CD14-positive monocyte (primary cell): ENCODE results near the gene GRIN3A. TPM values are rescaled to one million over a fixed set of nuclear protein-coding genes. Genes with fewer than 3 reads are reported as not detected.

Source experiments
- DNase-seq, 3 donors: peaks; one replicate each; pipeline ENCODE4 v3.0.0-alpha.2; 2011 to 2022
- H2AFZ ChIP-seq: 2 replicates; pipeline ENCODE4 v1.6.0; 2012; ENCODE audit warnings: mild to moderate bottlenecking, low read depth, low read length, inconsistent platforms; ENCODE audit not compliant: insufficient read depth, poor library complexity, severe bottlenecking
- H3K27ac ChIP-seq, 2 donors: 1 replicate in 1 of 2; 2 replicates in 1 of 2; pipeline ENCODE4 v1.5.1; 2012 to 2013; ENCODE audit warnings: low read length in 2 of 2, control low read depth in 1 of 2, inconsistent platforms in 1 of 2, low read depth in 1 of 2, mild to moderate bottlenecking in 1 of 2
- H3K27me3 ChIP-seq, 2 donors: one replicate each; pipeline versions ENCODE4 v1.6.0 to v1.6.1; 2011 to 2013; ENCODE audit warnings: low read length in 2 of 2; ENCODE audit not compliant: control insufficient read depth in 2 of 2, insufficient read depth in 2 of 2
- H3K36me3 ChIP-seq, 2 donors: replicated peaks in 1 of 2; 1 replicate in 1 of 2; 2 replicates in 1 of 2; pipeline versions ENCODE4 v1.5.1 to v1.6.1; 2012 to 2013; ENCODE audit warnings: low read length in 2 of 2, control low read depth in 1 of 2, inconsistent platforms in 1 of 2, mild to moderate bottlenecking in 1 of 2; ENCODE audit not compliant: insufficient read depth in 2 of 2, control insufficient read depth in 1 of 2
- H3K4me1 ChIP-seq, 2 donors: 1 replicate in 1 of 2; 2 replicates in 1 of 2; pipeline versions ENCODE4 v1.5.1 to v1.6.1; 2012 to 2013; ENCODE audit warnings: low read length in 2 of 2, control low read depth in 1 of 2, inconsistent platforms in 1 of 2, mild to moderate bottlenecking in 1 of 2, moderate library complexity in 1 of 2; ENCODE audit not compliant: insufficient read depth in 2 of 2, control insufficient read depth in 1 of 2
- H3K4me2 ChIP-seq: replicated peaks from 2 replicates; pipeline ENCODE3; 2012; ENCODE audit warnings: low read length, moderate library complexity, mild to moderate bottlenecking; ENCODE audit not compliant: poor library complexity, severe bottlenecking; ENCODE audit errors: extremely low read depth
- H3K4me3 ChIP-seq, 3 experiments: fragments of 200-600 bp in 1 of 3; sonication (generic) in 1 of 3; replicated peaks in 1 of 3; 1 replicate in 2 of 3; 2 replicates in 1 of 3; pipeline ENCODE4 v1.5.1; 2011 to 2013; ENCODE audit warnings: low read length in 3 of 3, mild to moderate bottlenecking in 3 of 3, control low read depth in 2 of 3, low read depth in 2 of 3, inconsistent platforms in 1 of 3, moderate library complexity in 1 of 3
- H3K79me2 ChIP-seq: 2 replicates; pipeline ENCODE4 v1.6.0; 2012; ENCODE audit warnings: mild to moderate bottlenecking, control low read depth, inconsistent platforms, low read length, moderate library complexity; ENCODE audit not compliant: insufficient read depth
- H3K9ac ChIP-seq: 2 replicates; pipeline ENCODE4 v1.6.0; 2017; ENCODE audit warnings: low read length, mild to moderate bottlenecking; ENCODE audit not compliant: insufficient read depth, poor library complexity, severe bottlenecking
- H3K9me3 ChIP-seq, 2 donors: replicated peaks in 1 of 2; 1 replicate in 1 of 2; 2 replicates in 1 of 2; pipeline versions ENCODE4 v1.5.1 to v1.6.1; 2012 to 2013; ENCODE audit warnings: low read length in 2 of 2, control low read depth in 1 of 2; ENCODE audit not compliant: control insufficient read depth in 1 of 2, insufficient read depth in 1 of 2
- H4K20me1 ChIP-seq: 2 replicates; pipeline ENCODE4 v1.6.0; 2012; ENCODE audit warnings: mild to moderate bottlenecking, low read length, control low read depth, moderate library complexity; ENCODE audit not compliant: insufficient read depth
- H3K27ac Mint-ChIP-seq, 7 donors: one replicate each; pipeline ENCODE4 v1.8.0; 2020; ENCODE audit warnings: mild to moderate bottlenecking in 7 of 7, mixed read lengths in 7 of 7, moderate library complexity in 6 of 7, inconsistent platforms in 2 of 7
- H3K27me3 Mint-ChIP-seq, 3 donors: one replicate each; pipeline ENCODE4 v1.8.0; 2021 to 2022; ENCODE audit warnings: low read depth in 3 of 3, mild to moderate bottlenecking in 3 of 3, mixed read lengths in 3 of 3, moderate library complexity in 3 of 3, inconsistent platforms in 1 of 3
- H3K36me3 Mint-ChIP-seq, 2 donors: one replicate each; pipeline ENCODE4 v1.8.0; 2020; ENCODE audit warnings: mixed read lengths in 2 of 2, inconsistent platforms in 1 of 2, mild to moderate bottlenecking in 1 of 2
- H3K4me1 Mint-ChIP-seq: one replicate; pipeline ENCODE4 v1.8.0; 2020; ENCODE audit warnings: mild to moderate bottlenecking, mixed read lengths
- H3K4me3 Mint-ChIP-seq, 2 donors: one replicate each; pipeline ENCODE4 v1.8.0; 2020; ENCODE audit warnings: mild to moderate bottlenecking in 2 of 2, mixed read lengths in 2 of 2, moderate library complexity in 1 of 2
- H3K9me3 Mint-ChIP-seq, 7 donors: one replicate each; pipeline ENCODE4 v1.8.0; 2020 to 2022; ENCODE audit warnings: mixed read lengths in 7 of 7, mild to moderate bottlenecking in 6 of 7, moderate library complexity in 6 of 7, inconsistent platforms in 2 of 7
- WGBS: methylation state at CpG from one replicate; pipeline ENCODE4 v1.1.5; 2013; ENCODE audit warnings: missing lambda C conversion rate; ENCODE audit not compliant: insufficient coverage; 5-methylcytosine and 5-hydroxymethylcytosine counted together
- intact Hi-C, 2 donors: fragments of 100-400 bp; cut with micrococcal nuclease; formaldehyde crosslinking; loops; one replicate each; pipeline versions ENCODE4 v1.15.0 to v1.15.1; 2023
- polyA plus RNA-seq, 3 donors: library from polyadenylated mRNA; depleted of rRNA in 1 of 3; unstranded in 2 of 3; stranded (reverse) in 1 of 3; fragments of 300-500 nt in 2 of 3; fragments of >200 nt in 1 of 3; fragmentation: Illumina TruSeq in 2 of 3; gene quantifications; 1 replicate in 2 of 3; 2 replicates in 1 of 3; pipeline ENCODE4 v1.2.3, GENCODE V29; 2012 to 2021
- TF ChIP-seq, protein P1 (sequence below): fragments of 200-600 bp; IDR thresholded peaks from one replicate; pipeline ENCODE4 v1.8.0; 2022; ENCODE audit warnings: antibody characterized with exemption, mild to moderate bottlenecking

Gene GRIN3A
- polyA plus RNA-seq, 3 donors, result 0.11 to 0.39 (median 0.16) TPM

DNA sequence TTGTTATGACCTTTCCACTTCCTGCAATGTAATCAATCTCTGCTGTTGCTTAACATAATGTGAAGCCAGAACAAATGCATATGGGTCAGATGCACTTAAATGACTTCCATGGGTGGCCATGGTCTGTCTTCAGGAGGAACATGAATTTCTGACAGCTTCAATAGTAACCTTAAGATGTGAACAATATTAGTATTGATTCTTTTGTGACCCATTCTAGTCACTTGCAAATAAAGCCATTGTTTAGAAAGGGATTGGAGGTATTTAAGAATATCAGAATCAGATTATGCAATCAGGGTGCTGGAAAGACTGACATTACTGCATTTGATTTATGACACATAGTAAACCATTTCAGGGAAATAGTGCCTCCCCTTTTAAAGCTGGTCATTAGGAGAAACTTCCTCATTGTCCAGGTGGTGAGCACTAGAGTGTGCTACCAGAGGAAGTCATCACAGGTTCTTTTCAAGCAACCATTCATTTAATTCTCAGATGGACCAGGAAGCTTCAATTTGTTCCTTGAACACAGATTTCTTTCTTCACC lies 32.1 kb downstream of the GRIN3A start:
- Histone ChIP-seq H3K27me3 (peaks cover 2 to 6% of the 10 kb centered on the region in 2 donors), H3K79me2 (no peaks in the 10 kb centered on the region), H4K20me1 (no peaks in the 10 kb centered on the region), H3K36me3 (no peaks in the 10 kb centered on the region), H3K4me3 (no peak overlapping the region), H3K9ac (no peak overlapping the region), H2AFZ (no peak overlapping the region), H3K4me2 (no peak overlapping the region), H3K9me3 (no peaks in the 10 kb centered on the region), H3K4me1 (peaks cover 4 to 8% of the 10 kb centered on the region in 2 donors), H3K27ac (no peak overlapping the region)
- Mint-ChIP-seq H3K27ac (no peak overlapping the region), H3K36me3 (no peaks in the 10 kb centered on the region), H3K9me3 (peaks cover 0 to 3% (median 0%) of the 10 kb centered on the region in 7 donors), H3K4me3 (no peak overlapping the region), H3K4me1 (peaks cover 12% of the 10 kb centered on the region), H3K27me3 (peaks cover 5 to 11% (median 9%) of the 10 kb centered on the region in 3 donors)
- TF ChIP-seq, protein P1, sequence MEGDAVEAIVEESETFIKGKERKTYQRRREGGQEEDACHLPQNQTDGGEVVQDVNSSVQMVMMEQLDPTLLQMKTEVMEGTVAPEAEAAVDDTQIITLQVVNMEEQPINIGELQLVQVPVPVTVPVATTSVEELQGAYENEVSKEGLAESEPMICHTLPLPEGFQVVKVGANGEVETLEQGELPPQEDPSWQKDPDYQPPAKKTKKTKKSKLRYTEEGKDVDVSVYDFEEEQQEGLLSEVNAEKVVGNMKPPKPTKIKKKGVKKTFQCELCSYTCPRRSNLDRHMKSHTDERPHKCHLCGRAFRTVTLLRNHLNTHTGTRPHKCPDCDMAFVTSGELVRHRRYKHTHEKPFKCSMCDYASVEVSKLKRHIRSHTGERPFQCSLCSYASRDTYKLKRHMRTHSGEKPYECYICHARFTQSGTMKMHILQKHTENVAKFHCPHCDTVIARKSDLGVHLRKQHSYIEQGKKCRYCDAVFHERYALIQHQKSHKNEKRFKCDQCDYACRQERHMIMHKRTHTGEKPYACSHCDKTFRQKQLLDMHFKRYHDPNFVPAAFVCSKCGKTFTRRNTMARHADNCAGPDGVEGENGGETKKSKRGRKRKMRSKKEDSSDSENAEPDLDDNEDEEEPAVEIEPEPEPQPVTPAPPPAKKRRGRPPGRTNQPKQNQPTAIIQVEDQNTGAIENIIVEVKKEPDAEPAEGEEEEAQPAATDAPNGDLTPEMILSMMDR, result no peak
- intact Hi-C loops, result no loop called here
- DNase-seq, result peak in 1 of 3 donors; percentile 21

GRCh38 chr9:101705135-101705661 lies 33.2 kb downstream of the GRIN3A start:
- intact Hi-C loops, result no loop called here
- H3K36me3 Mint-ChIP-seq, result no peaks in the 10 kb centered on the region
- Histone ChIP-seq H3K79me2 (no peaks in the 10 kb centered on the region), H3K36me3 (no peaks in the 10 kb centered on the region), H4K20me1 (no peaks in the 10 kb centered on the region), H3K4me1 (peaks cover 4 to 8% of the 10 kb centered on the region in 2 donors), H3K9me3 (no peaks in the 10 kb centered on the region), H3K9ac (peak overlapping the region; percentile 33), H3K4me2 (peak overlapping the region; percentile 64), H2AFZ (peak overlapping the region; percentile 80), H3K27ac (no peak overlapping the region), H3K27me3 (peaks cover 2 to 6% of the 10 kb centered on the region in 2 donors), H3K4me3 (peak overlapping the region in 2 of 3 experiments; percentile 7 to 64)
- peaks cover 0 to 3% (median 0%) of the 10 kb centered on the region in 7 donors for H3K9me3 Mint-ChIP-seq
- peak overlapping the region; percentile 70 to 92 for H3K4me3 Mint-ChIP-seq
- H3K4me1 Mint-ChIP-seq, result peaks cover 12% of the 10 kb centered on the region
- WGBS, result 2% methylated on average over 8 of the region's 21 CpGs
- TF ChIP-seq, protein P1, result peak; percentile 20
- H3K27ac Mint-ChIP-seq, result peak overlapping the region in 2 of 7 donors; percentile 34 to 68
- peaks cover 5 to 11% (median 9%) of the 10 kb centered on the region in 3 donors for H3K27me3 Mint-ChIP-seq
- DNase-seq, result peak in 2 of 3 donors; percentile 8 to 15
